ENCODE measurements around the gene USF2. TPM values are rescaled to one million over a fixed set of nuclear protein-coding genes. Genes with fewer than 3 reads are reported as not detected.
A peak's percentile ranks its signal among the peaks of the same experiment; 100 is the strongest.

The USF2 gene
- total and polyA plus RNA-seq, 2 of the 8 experiments (the other 6 are each of a cell fraction or from before 2014, with no cell fraction given) = 74.1 to 109 TPM

DNA sequence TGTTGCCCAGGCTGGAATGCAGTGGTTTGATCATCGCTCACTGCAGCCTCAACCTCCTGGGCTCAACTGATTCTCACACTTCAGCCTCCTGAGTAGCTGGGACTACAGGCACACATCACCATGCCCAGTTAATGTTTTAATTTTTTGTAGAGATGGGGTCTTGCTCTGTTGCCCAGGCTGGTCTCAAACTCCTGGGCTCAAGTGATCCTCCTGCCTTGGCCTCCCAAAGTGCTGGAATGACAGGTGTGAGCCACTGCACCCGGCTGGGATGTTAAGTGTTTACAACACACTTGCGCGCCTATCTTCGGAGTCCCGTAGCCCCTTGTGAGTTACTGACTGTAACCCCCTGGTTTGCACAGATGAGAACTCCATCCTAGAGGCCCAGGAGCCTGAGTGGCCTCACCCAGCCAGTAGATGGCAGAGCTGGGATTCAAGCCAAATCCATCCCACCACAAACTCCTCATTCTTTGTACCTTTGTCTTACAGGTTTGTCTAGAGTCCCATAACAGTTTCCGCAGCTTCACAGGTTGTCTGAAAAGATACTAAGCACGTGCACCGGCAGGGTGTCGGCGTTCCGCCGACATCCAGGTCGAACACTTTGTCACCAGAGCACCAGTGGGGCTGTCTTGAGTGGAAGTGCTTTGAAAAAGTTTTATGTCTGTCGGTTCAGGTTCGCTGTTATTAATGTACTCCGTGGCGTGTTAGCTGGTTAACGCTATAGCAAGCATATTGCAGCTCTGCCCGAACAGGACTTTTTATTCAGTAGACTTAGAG lies 37.9 kb downstream of the USF2 start:
- no peak overlapping the region for H4K91ac ChIP-seq (replicated peaks; ENCODE audit: insufficient read length, low read length)
- no peak overlapping the region for H3K4me2 ChIP-seq (ENCODE audit: insufficient read depth in 1 of 2, low read depth in 2 of 2, low read length in 2 of 2)
- 86% methylated on average over 20 of the region's 20 CpGs; no CpG with 5 or more reads in 1 of the 2 experiments for WGBS, 2 experiments (ENCODE audit: extremely low coverage in 1 of 2, insufficient coverage in 1 of 2, insufficient read length in 1 of 2, insufficient replicate concordance in 2 of 2, low coverage in 1 of 2, low lambda C conversion rate in 2 of 2, missing lambda C conversion rate in 1 of 2)
- H4K20me1 ChIP-seq (replicated peaks in 1 of 2; ENCODE audit: control insufficient read depth in 1 of 2, insufficient read depth in 2 of 2, low read length in 2 of 2) = no peaks in the 10 kb centered on the region
- no peaks in the 10 kb centered on the region for H3K9me3 ChIP-seq (ENCODE audit: insufficient read depth in 2 of 2, low read depth in 1 of 2, low read length in 1 of 2)
- no peaks in the 10 kb centered on the region for H3K36me3 ChIP-seq (ENCODE audit: control insufficient read depth in 2 of 4, insufficient read depth in 4 of 4, low read length in 3 of 4)
- H4K5ac ChIP-seq (ENCODE audit: insufficient read length, low read depth, low read length) = no peak overlapping the region
- no peak overlapping the region for H3K27ac ChIP-seq (ENCODE audit: low read depth, low read length)
- H3K4me1 ChIP-seq (replicated peaks in 1 of 4; ENCODE audit: control insufficient read depth in 3 of 4, insufficient read depth in 4 of 4, low read length in 3 of 4) = peaks cover 0 to 2% (median 0%) of the 10 kb centered on the region in 4 experiments; a peak in 1 of 7 replicates
- H3K56ac ChIP-seq (replicated peaks; ENCODE audit: insufficient read length, low read depth, low read length) = no peak overlapping the region
- ChIA-PET POLR2A (ENCODE audit: partially characterized antibody) (interaction anchor here (0.6 to 1.6 kb wide), 4 partner anchors 9 to 43 kb away, joined by 3 read pairs; no protein-coding TSS in a partner anchor), CTCF (ENCODE audit: partially characterized antibody) (interaction anchor here (0.7 to 1.9 kb wide), 16 partner anchors 9 to 263 kb away, joined by 3 to 8 read pairs (median 4); no protein-coding TSS in a partner anchor)
- peak overlapping the region; percentile 10; the same call in 1 of the 2 replicates for H2BK20ac ChIP-seq (ENCODE audit: low read length)
- H3K79me2 ChIP-seq (ENCODE audit: control insufficient read depth in 1 of 2, insufficient read depth in 2 of 2, low read length in 2 of 2) = no peaks in the 10 kb centered on the region
- H2BK12ac ChIP-seq (ENCODE audit: low read depth, low read length) = no peak overlapping the region
- H3K4ac ChIP-seq (replicated peaks; ENCODE audit: insufficient read length, low read depth, low read length) = no peak overlapping the region
- H3K23me2 ChIP-seq (ENCODE audit: low read depth, low read length) = no peaks in the 10 kb centered on the region
- no peak overlapping the region for H2AK5ac ChIP-seq (ENCODE audit: low read depth, low read length)
- H3K4me3 ChIP-seq (ENCODE audit: extremely low read depth in 1 of 4, insufficient read depth in 2 of 4, low read depth in 3 of 4, low read length in 4 of 4) = no peak overlapping the region
- H3K14ac ChIP-seq (ENCODE audit: insufficient read length) = no peak overlapping the region
- H3K18ac ChIP-seq (ENCODE audit: extremely low read depth, low read length) = no peak overlapping the region
- H2AFZ ChIP-seq (ENCODE audit: low read length) = no peak overlapping the region
- no peak overlapping the region for H2BK120ac ChIP-seq (replicated peaks; ENCODE audit: low read depth, low read length)
- H3K27me3 ChIP-seq (replicated peaks in 1 of 4; ENCODE audit: control insufficient read depth in 3 of 4, extremely low read depth in 1 of 4, insufficient read depth in 3 of 4, low read length in 3 of 4) = no peaks in the 10 kb centered on the region
- no peaks in the 10 kb centered on the region for H3K79me1 ChIP-seq (ENCODE audit: low read depth, low read length)
- H4K8ac ChIP-seq (ENCODE audit: extremely low read depth, insufficient read depth, low read length) = no peak overlapping the region
- no peak overlapping the region for H2BK15ac ChIP-seq (ENCODE audit: low read length)
- no peak overlapping the region for H2BK5ac ChIP-seq (ENCODE audit: low read depth, low read length)
- DNase-seq (ENCODE audit: low read depth in 1 of 2, low spot score in 2 of 2) = no peak
- no peak overlapping the region for H3K23ac ChIP-seq (ENCODE audit: insufficient read length)
- H3K9ac ChIP-seq (replicated peaks in 1 of 4; ENCODE audit: extremely low read depth in 1 of 4, low read depth in 3 of 4, low read length in 3 of 4) = no peak overlapping the region
- no peak for FAIRE-seq
- TF ChIP-seq CEBPB (IDR thresholded peaks at IDR 0.05; ENCODE audit: low read depth, low read length) = no peak
- no peak for TF ChIP-seq RXRA (IDR thresholded peaks at IDR 0.05; ENCODE audit: insufficient read depth, low read depth, low read length)
- peak; percentile 90 for TF ChIP-seq KDM1A (IDR thresholded peaks at IDR 0.05; ENCODE audit: borderline replicate concordance, low read length)
- TF ChIP-seq EP300 (IDR thresholded peaks at IDR 0.05; ENCODE audit: borderline replicate concordance in 1 of 2, low read depth in 2 of 2, low read length in 2 of 2) = no peak
- TF ChIP-seq BRCA1 (IDR thresholded peaks at IDR 0.05; ENCODE audit: low read depth, low read length) = no peak
- peak; percentile 58 to 66 for TF ChIP-seq RAD21 (IDR thresholded peaks at IDR 0.05 in 1 of 2, conservative IDR thresholded peaks at IDR 0.05 in 1 of 2; ENCODE audit: low read depth in 2 of 2, low read length in 2 of 2)
- TF ChIP-seq, protein P1, sequence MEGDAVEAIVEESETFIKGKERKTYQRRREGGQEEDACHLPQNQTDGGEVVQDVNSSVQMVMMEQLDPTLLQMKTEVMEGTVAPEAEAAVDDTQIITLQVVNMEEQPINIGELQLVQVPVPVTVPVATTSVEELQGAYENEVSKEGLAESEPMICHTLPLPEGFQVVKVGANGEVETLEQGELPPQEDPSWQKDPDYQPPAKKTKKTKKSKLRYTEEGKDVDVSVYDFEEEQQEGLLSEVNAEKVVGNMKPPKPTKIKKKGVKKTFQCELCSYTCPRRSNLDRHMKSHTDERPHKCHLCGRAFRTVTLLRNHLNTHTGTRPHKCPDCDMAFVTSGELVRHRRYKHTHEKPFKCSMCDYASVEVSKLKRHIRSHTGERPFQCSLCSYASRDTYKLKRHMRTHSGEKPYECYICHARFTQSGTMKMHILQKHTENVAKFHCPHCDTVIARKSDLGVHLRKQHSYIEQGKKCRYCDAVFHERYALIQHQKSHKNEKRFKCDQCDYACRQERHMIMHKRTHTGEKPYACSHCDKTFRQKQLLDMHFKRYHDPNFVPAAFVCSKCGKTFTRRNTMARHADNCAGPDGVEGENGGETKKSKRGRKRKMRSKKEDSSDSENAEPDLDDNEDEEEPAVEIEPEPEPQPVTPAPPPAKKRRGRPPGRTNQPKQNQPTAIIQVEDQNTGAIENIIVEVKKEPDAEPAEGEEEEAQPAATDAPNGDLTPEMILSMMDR (IDR thresholded peaks at IDR 0.05; ENCODE audit: control extremely low read depth in 1 of 3, insufficient read depth in 1 of 3, low read depth in 1 of 3, low read length in 3 of 3) = peak; percentile 70 to 84 (median 72)
- TF ChIP-seq HDAC2 (IDR thresholded peaks at IDR 0.05; ENCODE audit: borderline replicate concordance in 1 of 2, low read depth in 2 of 2, low read length in 2 of 2) = peak in 1 of 2 experiments; percentile 59; a peak in 1 of 4 replicates

All from H1 (cell line).